Measurements from ENCODE around the gene GLRX3. TPM values are rescaled to one million over a fixed set of nuclear protein-coding genes. Genes with fewer than 3 reads are reported as not detected.

GLRX3 gene
- total RNA-seq, 4 donors from 2014 or later, result 42.3 to 103 (median 48.6) TPM

GRCh38 chr10:130141878-130142277, 5.7 kb downstream of the GLRX3 start:
- 43 to 60% methylated on average over 1 to 2 of the region's 2 CpGs for WGBS, 2 donors (ENCODE audit: low coverage in 1 of 2)

GRCh38 chr10:130146042-130146441, 9.9 kb downstream of the GLRX3 start:
- H3K9me3 ChIP-seq, result no peaks in the 10 kb centered on the region
- peaks cover 0 to 32% (median 5%) of the 10 kb centered on the region in 3 donors for H3K4me1 ChIP-seq
- no peak overlapping the region for H3K27ac ChIP-seq
- 80 to 86% methylated on average over 4 of the region's 4 CpGs for WGBS, 2 donors (ENCODE audit: low coverage in 1 of 2)
- no peaks in the 10 kb centered on the region for H3K27me3 ChIP-seq
- TF ChIP-seq CTCF (IDR thresholded peaks at IDR 0.05) (no peak), POLR2A (IDR thresholded peaks at IDR 0.05) (no peak), POLR2AphosphoS5 (IDR thresholded peaks at IDR 0.05) (no peak), EP300 (IDR thresholded peaks at IDR 0.05) (no peak)
- H3K4me3 ChIP-seq, result no peak overlapping the region
- peaks cover 0 to 44% of the 10 kb centered on the region in 2 donors for H3K36me3 ChIP-seq
- ATAC-seq, result no peak

More at GRCh38 chr10:130141878-130142277, 5.7 kb downstream of the GLRX3 start:
- no peak overlapping the region for H3K4me3 ChIP-seq
- no peak for ATAC-seq
- H3K9me3 ChIP-seq, result no peaks in the 10 kb centered on the region
- H3K36me3 ChIP-seq, result peaks cover 0 to 39% of the 10 kb centered on the region in 2 donors
- TF ChIP-seq CTCF (IDR thresholded peaks at IDR 0.05), result no peak
- no peak for TF ChIP-seq EP300 (IDR thresholded peaks at IDR 0.05)
- no peak for TF ChIP-seq POLR2A (IDR thresholded peaks at IDR 0.05)
- TF ChIP-seq POLR2AphosphoS5 (IDR thresholded peaks at IDR 0.05), result no peak
- no peaks in the 10 kb centered on the region for H3K27me3 ChIP-seq
- no peak overlapping the region for H3K27ac ChIP-seq
- peaks cover 0 to 73% (median 17%) of the 10 kb centered on the region in 3 donors for H3K4me1 ChIP-seq

GRCh38 chr10:130159192-130159794, 23.1 kb downstream of the GLRX3 start:
- peaks cover 0 to 3% (median 0%) of the 10 kb centered on the region in 3 donors for H3K4me1 ChIP-seq
- no peak for TF ChIP-seq EP300 (IDR thresholded peaks at IDR 0.05)
- no peak for TF ChIP-seq POLR2A (IDR thresholded peaks at IDR 0.05)
- no peak for TF ChIP-seq POLR2AphosphoS5 (IDR thresholded peaks at IDR 0.05)
- no peak for TF ChIP-seq CTCF (IDR thresholded peaks at IDR 0.05)
- H3K4me3 ChIP-seq, result no peak overlapping the region
- no peaks in the 10 kb centered on the region for H3K9me3 ChIP-seq
- H3K36me3 ChIP-seq, result peaks cover 3 to 43% of the 10 kb centered on the region in 2 donors
- no peak for ATAC-seq
- no peak overlapping the region for H3K27ac ChIP-seq
- no peaks in the 10 kb centered on the region for H3K27me3 ChIP-seq
- WGBS, 2 donors (ENCODE audit: low coverage in 1 of 2), result 58 to 75% methylated on average over 2 of the region's 2 CpGs

- H3K36me3 ChIP-seq, result peaks cover 3 to 54% of the 10 kb centered on the region in 2 donors
- TF ChIP-seq POLR2AphosphoS5 (IDR thresholded peaks at IDR 0.05), result no peak
- 84 to 90% methylated on average over 2 to 6 of the region's 6 CpGs for WGBS, 2 donors (ENCODE audit: low coverage in 1 of 2)
These were observed 24.6 kb downstream of the GLRX3 start for GRCh38 chr10:130160775-130161174.

GRCh38 chr10:130161331-130161730, 25.1 kb downstream of the GLRX3 start:
- Histone ChIP-seq H3K27me3 (no peaks in the 10 kb centered on the region), H3K27ac (no peak overlapping the region), H3K36me3 (peaks cover 3 to 60% of the 10 kb centered on the region in 2 donors), H3K4me3 (no peak overlapping the region), H3K4me1 (no peaks in the 10 kb centered on the region), H3K9me3 (no peaks in the 10 kb centered on the region)
- TF ChIP-seq POLR2A (IDR thresholded peaks at IDR 0.05) (no peak), CTCF (IDR thresholded peaks at IDR 0.05) (no peak), POLR2AphosphoS5 (IDR thresholded peaks at IDR 0.05) (no peak), EP300 (IDR thresholded peaks at IDR 0.05) (no peak)
- no peak for ATAC-seq
- WGBS, 2 donors (ENCODE audit: low coverage in 1 of 2), result 85 to 92% methylated on average over 2 of the region's 2 CpGs

More at GRCh38 chr10:130160775-130161174, 24.6 kb downstream of the GLRX3 start:
- ATAC-seq, result no peak
- Histone ChIP-seq H3K27ac (no peak overlapping the region), H3K27me3 (no peaks in the 10 kb centered on the region), H3K4me1 (no peaks in the 10 kb centered on the region), H3K9me3 (no peaks in the 10 kb centered on the region), H3K4me3 (no peak overlapping the region)
